ENCODE measurements around the gene CADM4.

CADM4 gene

GRCh38 chr19:43667126-43667875, 27.7 kb upstream of the CADM4 start:
- no peak overlapping the region for H3K4me3 ChIP-seq (ENCODE audit: low read depth, low read length)
- DNase-seq (ENCODE audit: low read depth): no peak
- TF ChIP-seq CTCF (IDR thresholded peaks at IDR 0.05; ENCODE audit: low read depth, low read length): no peak
- no peak for TF ChIP-seq POLR2A (IDR thresholded peaks at IDR 0.05; ENCODE audit: extremely low read depth, insufficient read length)
- TF ChIP-seq MAX (IDR thresholded peaks at IDR 0.05; ENCODE audit: low read depth, low read length): no peak
- TF ChIP-seq MYC (IDR thresholded peaks at IDR 0.05; ENCODE audit: low read depth, low read length): no peak

GRCh38 chr19:43664018-43664417, 24.4 kb upstream of the CADM4 start:
- H3K4me3 ChIP-seq (ENCODE audit: low read depth, low read length): no peak overlapping the region
- no peak for TF ChIP-seq MAX (IDR thresholded peaks at IDR 0.05; ENCODE audit: low read depth, low read length)
- peak; percentile 40 for DNase-seq (ENCODE audit: low read depth)

- TF ChIP-seq POLR2A (IDR thresholded peaks at IDR 0.05; ENCODE audit: extremely low read depth, insufficient read length) (no peak), MYC (IDR thresholded peaks at IDR 0.05; ENCODE audit: low read depth, low read length) (no peak)
- DNase-seq (ENCODE audit: low read depth): no peak
- no peak overlapping the region for H3K4me3 ChIP-seq (ENCODE audit: low read depth, low read length)
These were observed 22.8 kb upstream of the CADM4 start for GRCh38 chr19:43662487-43662886.

- TF ChIP-seq POLR2A (IDR thresholded peaks at IDR 0.05; ENCODE audit: extremely low read depth, insufficient read length): no peak
- no peak for TF ChIP-seq MAX (IDR thresholded peaks at IDR 0.05; ENCODE audit: low read depth, low read length)
- no peak for TF ChIP-seq CTCF (IDR thresholded peaks at IDR 0.05; ENCODE audit: low read depth, low read length)
- TF ChIP-seq MYC (IDR thresholded peaks at IDR 0.05; ENCODE audit: low read depth, low read length): no peak
- DNase-seq (ENCODE audit: low read depth): no peak
- H3K4me3 ChIP-seq (ENCODE audit: low read depth, low read length): no peak overlapping the region
These were observed 21.3 kb upstream of the CADM4 start for GRCh38 chr19:43660971-43661360.

GRCh38 chr19:43660301-43660970, 20.8 kb upstream of the CADM4 start:
- no peak overlapping the region for H3K4me3 ChIP-seq (ENCODE audit: low read depth, low read length)
- no peak for DNase-seq (ENCODE audit: low read depth)
- TF ChIP-seq CTCF (IDR thresholded peaks at IDR 0.05; ENCODE audit: low read depth, low read length) (no peak), MAX (IDR thresholded peaks at IDR 0.05; ENCODE audit: low read depth, low read length) (no peak), MYC (IDR thresholded peaks at IDR 0.05; ENCODE audit: low read depth, low read length) (no peak), POLR2A (IDR thresholded peaks at IDR 0.05; ENCODE audit: extremely low read depth, insufficient read length) (no peak)

- H3K4me3 ChIP-seq (ENCODE audit: low read depth, low read length): no peak overlapping the region
- no peak for DNase-seq (ENCODE audit: low read depth)
- TF ChIP-seq MAX (IDR thresholded peaks at IDR 0.05; ENCODE audit: low read depth, low read length) (no peak), MYC (IDR thresholded peaks at IDR 0.05; ENCODE audit: low read depth, low read length) (no peak), POLR2A (IDR thresholded peaks at IDR 0.05; ENCODE audit: extremely low read depth, insufficient read length) (no peak), CTCF (IDR thresholded peaks at IDR 0.05; ENCODE audit: low read depth, low read length) (no peak)
These were observed 18.8 kb upstream of the CADM4 start for GRCh38 chr19:43658494-43658893.

Measured in NB4 (cell line).